ENCODE measurements around the gene PACRG.

DNA sequence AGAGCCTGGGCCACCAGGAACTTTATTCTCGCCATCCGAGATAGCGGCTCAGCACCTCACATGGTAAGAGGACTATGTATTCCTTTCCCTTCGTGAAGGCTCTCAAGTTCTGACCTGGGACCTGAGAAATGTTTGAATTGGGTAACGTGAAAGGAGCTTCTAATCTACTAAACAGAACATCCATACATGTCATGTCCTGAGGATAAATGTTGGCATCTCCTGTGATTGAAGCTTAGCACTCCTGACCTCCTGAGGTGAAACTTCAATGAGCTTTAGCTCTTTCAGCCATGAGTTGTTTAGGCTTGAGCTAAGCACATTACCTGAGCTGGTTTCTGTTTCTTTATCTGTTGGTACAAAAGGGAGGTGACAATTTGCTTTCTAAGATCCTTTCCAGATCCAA lies 280.9 kb downstream of the PACRG start:
- TF ChIP-seq POLR2AphosphoS5 (IDR thresholded peaks at IDR 0.05; ENCODE audit: low read depth, low read length) = no peak
- TF ChIP-seq POLR2A (IDR thresholded peaks at IDR 0.05; ENCODE audit: low read depth, low read length) = no peak
- TF ChIP-seq TAF1 (IDR thresholded peaks at IDR 0.05; ENCODE audit: borderline replicate concordance, low read depth, low read length) = no peak

All from GM12892 (cell line).